Body of pancreas (tissue), 4 donors: ENCODE data around the gene RAD54L. TPM values are rescaled to one million over a fixed set of nuclear protein-coding genes. Genes with fewer than 3 reads are reported as not detected.

Experiments
- ATAC-seq: fragments of 150-250 bp; one replicate; pipeline ENCODE4 v1.9.1; 2016
- DNase-seq, 4 donors: peaks; one replicate each; pipeline ENCODE4 v3.0.0-alpha.2; 2019
- H3K27ac ChIP-seq, 4 donors: fragments of 200-600 bp; sonication (generic); 1 replicate in 3 of 4; 2 replicates in 1 of 4; pipeline versions ENCODE4 v1.5.1 to v1.6.1; 2016 to 2019; ENCODE audit warnings: mild to moderate bottlenecking in 1 of 4, mixed read lengths in 1 of 4, moderate library complexity in 1 of 4
- H3K27me3 ChIP-seq, 2 donors: fragments of 200-600 bp; sonication (generic); one replicate each; pipeline ENCODE4 v1.6.0; 2016; ENCODE audit warnings: mild to moderate bottlenecking in 1 of 2
- H3K36me3 ChIP-seq, 2 donors: fragments of 200-600 bp; sonication (generic); replicated peaks in 1 of 2; 2 replicates each; pipeline ENCODE4 v1.5.1; 2016; ENCODE audit warnings: low read depth in 2 of 2; ENCODE audit not compliant: insufficient read depth in 1 of 2
- H3K4me1 ChIP-seq: fragments of 200-600 bp; sonication (generic); one replicate; pipeline ENCODE4 v1.6.0; 2016
- H3K4me3 ChIP-seq, 2 donors: fragments of 200-600 bp; sonication (generic); 1 replicate in 1 of 2; 2 replicates in 1 of 2; pipeline ENCODE4 v1.5.1; 2016 to 2019
- H3K9me3 ChIP-seq, 3 donors: fragments of 200-600 bp; sonication (generic); 1 replicate in 2 of 3; 2 replicates in 1 of 3; pipeline ENCODE4 v1.5.1; 2016
- POLR2A ChIP-seq, 3 donors: fragments of 450-650 bp; IDR thresholded peaks; one replicate each; pipeline ENCODE4 v1.6.1; 2016; ENCODE audit warnings: antibody characterized with exemption in 3 of 3, mild to moderate bottlenecking in 2 of 3
- WGBS, 2 donors: methylation state at CpG; one replicate each; pipeline ENCODE4 v1.1.5; 2017; 5-methylcytosine and 5-hydroxymethylcytosine counted together
- intact Hi-C: fragments of 100-400 bp; cut with DNase I; formaldehyde crosslinking; loops from one replicate; pipeline ENCODE4 v1.15.1; 2023
- total RNA-seq, 2 donors: library from RNA; depleted of rRNA; stranded (reverse); fragments of >200 nt; gene quantifications; one replicate each; pipeline ENCODE4 v1.1.0, GENCODE V29; 2016
- TF ChIP-seq, protein P1 (sequence below), 7 experiments: fragments of 450-650 bp in 4 of 7; fragments of 200-600 bp in 3 of 7; sonication (generic) in 3 of 7; IDR thresholded peaks; one replicate each; pipeline ENCODE4 v1.5.1; 2016 to 2019; ENCODE audit warnings: antibody characterized with exemption in 7 of 7

The RAD54L gene
- total RNA-seq, 2 donors from 2014 or later, result under 0.01 TPM; not detected in 1

DNA sequence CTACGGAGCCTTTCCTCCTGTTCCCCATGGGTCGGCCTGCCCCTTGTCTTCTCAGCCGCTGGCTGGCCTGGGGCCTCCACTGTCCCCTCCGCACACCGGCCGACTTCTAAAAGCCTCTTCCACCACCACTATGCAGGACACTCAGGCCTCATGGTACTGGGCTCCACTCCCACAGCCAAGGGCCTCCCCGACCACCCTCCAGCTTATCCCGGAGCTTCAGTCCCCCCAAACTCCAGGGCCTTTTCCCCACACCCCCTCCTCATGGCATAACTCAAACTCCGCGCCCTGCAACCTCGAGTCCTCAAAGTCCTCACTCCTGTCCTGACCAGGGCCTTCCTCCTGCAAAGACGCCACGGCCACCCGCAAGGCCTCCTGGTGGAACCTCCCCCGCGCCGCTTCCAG, 53.8 kb downstream of the RAD54L start:
- TF ChIP-seq, protein P1, sequence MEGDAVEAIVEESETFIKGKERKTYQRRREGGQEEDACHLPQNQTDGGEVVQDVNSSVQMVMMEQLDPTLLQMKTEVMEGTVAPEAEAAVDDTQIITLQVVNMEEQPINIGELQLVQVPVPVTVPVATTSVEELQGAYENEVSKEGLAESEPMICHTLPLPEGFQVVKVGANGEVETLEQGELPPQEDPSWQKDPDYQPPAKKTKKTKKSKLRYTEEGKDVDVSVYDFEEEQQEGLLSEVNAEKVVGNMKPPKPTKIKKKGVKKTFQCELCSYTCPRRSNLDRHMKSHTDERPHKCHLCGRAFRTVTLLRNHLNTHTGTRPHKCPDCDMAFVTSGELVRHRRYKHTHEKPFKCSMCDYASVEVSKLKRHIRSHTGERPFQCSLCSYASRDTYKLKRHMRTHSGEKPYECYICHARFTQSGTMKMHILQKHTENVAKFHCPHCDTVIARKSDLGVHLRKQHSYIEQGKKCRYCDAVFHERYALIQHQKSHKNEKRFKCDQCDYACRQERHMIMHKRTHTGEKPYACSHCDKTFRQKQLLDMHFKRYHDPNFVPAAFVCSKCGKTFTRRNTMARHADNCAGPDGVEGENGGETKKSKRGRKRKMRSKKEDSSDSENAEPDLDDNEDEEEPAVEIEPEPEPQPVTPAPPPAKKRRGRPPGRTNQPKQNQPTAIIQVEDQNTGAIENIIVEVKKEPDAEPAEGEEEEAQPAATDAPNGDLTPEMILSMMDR (IDR thresholded peaks at IDR 0.05), result no peak
- TF ChIP-seq POLR2A (IDR thresholded peaks at IDR 0.05), result no peak
- WGBS, 2 donors, result 4 to 8% methylated on average over 17 of the region's 17 CpGs
- Histone ChIP-seq H3K4me3 (peak overlapping the region; percentile 27 to 86), H3K36me3 (peaks cover 0 to 8% of the 10 kb centered on the region in 2 donors), H3K27ac (peak overlapping the region; percentile 89 to 97 (median 95)), H3K27me3 (no peaks in the 10 kb centered on the region), H3K9me3 (no peaks in the 10 kb centered on the region), H3K4me1 (peaks cover 47% of the 10 kb centered on the region)
- ATAC-seq, result no peak
- peak in 1 of 4 donors; percentile 36 for DNase-seq
- intact Hi-C loops, result no loop called here

- WGBS, 2 donors, result 0 to 2% methylated on average over 24 to 75 of the region's 79 CpGs
- Histone ChIP-seq H3K4me1 (peaks cover 53% of the 10 kb centered on the region), H3K9me3 (no peaks in the 10 kb centered on the region), H3K27ac (peak overlapping the region; percentile 89 to 97 (median 95)), H3K36me3 (peaks cover 0 to 6% of the 10 kb centered on the region in 2 donors), H3K4me3 (peak overlapping the region; percentile 27 to 86), H3K27me3 (no peaks in the 10 kb centered on the region)
- ATAC-seq (peak; percentile 24), DNase-seq (peak; percentile 49 to 68 (median 58))
- intact Hi-C loops, result no loop called here
- TF ChIP-seq, protein P1 (IDR thresholded peaks at IDR 0.05), result peak in 3 of 7 experiments; percentile 13 to 35 (median 21)
- peak; percentile 14 to 56 (median 53) for TF ChIP-seq POLR2A (IDR thresholded peaks at IDR 0.05)
Measured at GRCh38 chr1:46301808-46302640, 54.5 kb downstream of the RAD54L start.

DNA sequence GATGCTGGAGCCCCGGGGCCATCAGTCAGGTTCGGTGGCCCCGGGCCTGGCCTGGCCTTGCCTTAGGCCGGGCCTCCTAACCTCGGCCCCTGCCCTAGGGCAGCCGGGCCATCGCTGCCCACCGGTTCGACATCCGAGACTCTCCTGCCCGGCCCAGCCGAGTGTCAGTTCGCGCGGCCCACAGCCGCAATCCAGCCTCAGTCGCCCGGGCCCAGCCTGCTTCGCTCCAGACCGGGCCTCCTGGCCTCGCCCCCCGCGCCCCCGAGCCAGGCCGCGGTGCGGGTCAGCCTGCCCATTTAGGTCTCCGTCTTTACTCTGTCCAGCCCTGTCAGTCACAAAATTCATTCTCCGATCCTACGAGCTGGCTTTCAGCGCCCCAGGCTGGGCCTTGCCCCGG, 55.1 kb downstream of the RAD54L start:
- peaks cover 0 to 1% of the 10 kb centered on the region in 2 donors for H3K36me3 ChIP-seq
- H3K4me3 ChIP-seq, result peak overlapping the region; percentile 27 to 86
- H3K27me3 ChIP-seq, result no peaks in the 10 kb centered on the region
- 1% methylated on average over 31 of the region's 32 CpGs; no CpG with 5 or more reads in 1 of the 2 donors for WGBS, 2 donors
- intact Hi-C loops, result no loop called here
- peak overlapping the region; percentile 89 to 97 (median 95) for H3K27ac ChIP-seq
- DNase-seq (peak; percentile 38 to 46 (median 40)), ATAC-seq (peak; percentile 17)
- peaks cover 56% of the 10 kb centered on the region for H3K4me1 ChIP-seq
- no peaks in the 10 kb centered on the region for H3K9me3 ChIP-seq
- TF ChIP-seq POLR2A (IDR thresholded peaks at IDR 0.05), result no peak
- TF ChIP-seq, protein P1 (IDR thresholded peaks at IDR 0.05), result no peak

DNA sequence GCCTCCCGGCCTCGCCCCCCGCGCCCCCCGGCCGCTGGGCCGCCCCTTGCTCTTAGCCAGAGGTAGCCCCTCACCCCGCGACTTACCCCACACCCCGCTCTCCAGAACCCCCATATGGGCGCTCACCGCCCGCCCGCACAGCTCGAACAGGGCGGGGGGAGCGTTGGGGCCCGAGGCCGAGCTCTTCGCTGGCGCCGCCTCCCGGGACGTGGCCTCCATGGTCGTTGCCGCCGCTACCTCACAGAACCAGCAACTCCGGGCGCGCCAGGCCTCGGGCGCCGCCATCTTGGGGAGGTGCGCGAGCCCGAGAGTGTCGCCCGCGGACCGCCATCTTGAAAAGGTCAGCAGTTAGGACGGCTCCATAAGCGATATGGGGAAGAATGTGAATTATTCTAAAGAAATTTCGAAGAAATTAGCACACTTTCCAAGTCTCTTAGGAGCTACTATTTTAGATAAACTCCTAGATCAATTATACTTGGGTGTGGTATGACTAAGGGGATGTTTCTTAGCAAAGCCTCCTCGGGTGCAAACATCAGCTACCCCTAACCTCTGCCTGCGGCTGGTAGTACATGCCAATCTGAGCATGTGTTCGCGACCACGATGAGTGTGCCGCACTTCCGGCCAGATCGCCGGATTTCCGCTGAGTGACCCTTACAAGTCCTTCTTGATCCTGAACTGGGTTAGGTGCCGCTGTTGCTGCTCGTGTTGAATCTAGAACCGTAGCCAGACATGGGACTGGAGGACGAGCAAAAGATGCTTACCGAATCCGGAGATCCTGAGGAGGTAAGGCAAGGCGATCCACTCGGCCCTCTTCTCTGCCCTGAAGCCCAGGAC, 55.7 kb downstream of the RAD54L start, which contains the start of the genes LRRC41 and UQCRH:
LRRC41 (minus strand) TSS at position 579 of the 834 bp plus-strand sequence; CDS start at position 285, 294 bp downstream.
UQCRH (plus strand) TSS at position 661 of the 834 bp plus-strand sequence; CDS start at position 730, 69 bp downstream.
- ATAC-seq, result peak; percentile 91
- peak within 1 kb of the TSS; percentile 44 to 86 for H3K4me3 ChIP-seq
- 0% methylated on average over 7 to 60 of the region's 61 CpGs for WGBS, 2 donors
- peaks cover 56% of the 10 kb centered on the region for H3K4me1 ChIP-seq
- TF ChIP-seq POLR2A (IDR thresholded peaks at IDR 0.05), result peak; percentile 93 to 97 (median 97)
- TF ChIP-seq, protein P1 (IDR thresholded peaks at IDR 0.05), result peak in 3 of 7 experiments; percentile 4 to 11 (median 6)
- H3K9me3 ChIP-seq, result no peaks in the 10 kb centered on the region
- H3K36me3 ChIP-seq, result no peaks in the 10 kb centered on the region
- DNase-seq, result peak; percentile 95 to 97 (median 96)
- no peaks in the 10 kb centered on the region for H3K27me3 ChIP-seq
- H3K27ac ChIP-seq, result peak within 1 kb of the TSS; percentile 89 to 97 (median 95)
- intact Hi-C loops, result no loop called here
